H1 (cell line): Measurements from ENCODE around the gene WDR1. TPM values are rescaled to one million over a fixed set of nuclear protein-coding genes. Genes with fewer than 3 reads are reported as not detected.

Source experiments
- EGR1 ChIP-seq: IDR thresholded peaks from 2 replicates; pipeline ENCODE4 v1.6.1; 2011; ENCODE audit warnings: low read depth, low read length, borderline replicate concordance
- HDAC6 ChIP-seq: IDR thresholded peaks from one replicate; pipeline ENCODE4 v1.7.1; 2012; ENCODE audit warnings: low read depth, mild to moderate bottlenecking, inconsistent platforms, low read length, moderate library complexity
- RAD21 ChIP-seq, 2 experiments: IDR thresholded peaks in 1 of 2; conservative IDR thresholded peaks in 1 of 2; 2 replicates each; pipeline ENCODE4 v1.6.1; 2011; ENCODE audit warnings: low read depth in 2 of 2, low read length in 2 of 2, improper control_type of control experiment in 1 of 2, inconsistent platforms in 1 of 2, mild to moderate bottlenecking in 1 of 2, moderate library complexity in 1 of 2
- RXRA ChIP-seq: IDR thresholded peaks from 2 replicates; pipeline ENCODE4 v1.6.1; 2011; ENCODE audit warnings: low read depth, mild to moderate bottlenecking, low read length, moderate library complexity; ENCODE audit not compliant: insufficient read depth
- SP4 ChIP-seq: IDR thresholded peaks from 2 replicates; pipeline ENCODE4 v1.6.1; 2012; ENCODE audit warnings: low read length, inconsistent platforms
- polyA plus RNA-seq, 7 experiments: library from polyadenylated mRNA; depleted of rRNA in 3 of 7; stranded (reverse) in 5 of 7; unstranded in 2 of 7; fragments of >200 nt in 5 of 7; fragments of 200-250 nt in 2 of 7; gene quantifications; 1 replicate in 5 of 7; 2 replicates in 1 of 7; 4 replicates in 1 of 7; pipeline versions ENCODE4 v1.2.1 to v1.2.3, GENCODE V29; 2011 to 2013; ENCODE audit warnings: missing spikeins in 2 of 7, mixed read lengths in 2 of 7
- total RNA-seq: library from RNA; stranded (reverse); fragmentation: NEBNext Ultra II Directional; extraction: Animal tissue kit (Norgen Biotek cat#: 25700); gene quantifications from 2 replicates; pipeline ENCODE4 v1.2.1, GENCODE V29; 2021

WDR1 gene
- total and polyA plus RNA-seq, 2 of the 8 experiments (the other 6 are each of a cell fraction or from before 2014, with no cell fraction given) = 315 to 377 TPM

DNA sequence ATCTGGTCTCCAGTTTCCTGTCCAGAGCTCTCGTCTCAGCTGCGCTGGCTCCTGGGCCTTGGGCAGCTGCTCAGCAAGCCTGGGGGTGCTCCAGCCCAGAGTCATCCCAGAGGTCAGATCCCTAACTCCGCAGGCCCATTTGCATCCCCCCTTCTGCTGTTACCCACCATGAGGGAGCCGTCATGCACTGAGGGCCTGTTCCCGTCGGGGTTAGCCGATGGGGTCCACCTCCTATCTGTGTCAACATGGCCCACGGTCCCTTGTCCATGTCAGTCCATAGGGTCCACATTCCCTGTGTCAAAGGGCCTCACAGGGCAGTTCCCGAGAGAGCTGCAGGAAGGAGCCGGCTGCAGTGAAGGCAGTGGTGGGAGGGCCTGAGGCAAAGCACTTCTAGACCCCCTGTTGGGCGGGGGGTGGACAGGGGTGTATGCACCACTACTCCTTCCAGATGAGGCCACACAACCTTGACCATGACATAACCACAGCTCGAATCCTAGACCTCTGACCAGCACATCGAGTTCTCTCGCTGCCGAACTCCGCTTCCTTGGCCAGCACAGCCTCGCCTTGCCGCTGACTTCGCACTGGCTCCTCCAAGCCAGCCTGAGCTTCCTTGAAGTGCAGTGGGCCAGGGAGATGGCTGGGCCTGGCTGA, 24.9 kb downstream of the WDR1 start (continued):
- no peak for TF ChIP-seq RXRA
- TF ChIP-seq HDAC6 = no peak
- TF ChIP-seq SP4 = no peak
- no peak for TF ChIP-seq EGR1
- no peak for TF ChIP-seq RAD21 (IDR thresholded peaks at IDR 0.05 in 1 of 2, conservative IDR thresholded peaks at IDR 0.05 in 1 of 2; ENCODE audit: low read depth in 2 of 2, low read length in 2 of 2)
